KOPT-K1 (cell line): ENCODE data around the gene ABI1.
"Not testable (repeated sequence)": the region's sequence is repeated elsewhere in the genome, so short reads cannot be mapped to it uniquely, and the experiment has no call there.

ENCODE experiments used
- H3K27ac ChIP-seq: fragments of 200-600 bp; sonication (generic); 2 replicates; pipeline ENCODE4 v1.5.1; 2016; ENCODE audit warnings: antibody characterized with exemption, mild to moderate bottlenecking, low read depth, low read length; ENCODE audit not compliant: poor library complexity, severe bottlenecking
- H3K36me3 ChIP-seq: fragments of 200-600 bp; sonication (generic); 2 replicates; pipeline ENCODE4 v1.5.1; 2017; ENCODE audit warnings: antibody characterized with exemption, mild to moderate bottlenecking, low read length, moderate library complexity; ENCODE audit not compliant: insufficient read depth
- H3K9me3 ChIP-seq: fragments of 200-600 bp; sonication (generic); 2 replicates; pipeline ENCODE4 v1.5.1; 2017; ENCODE audit warnings: antibody characterized with exemption, low read length, mild to moderate bottlenecking; ENCODE audit not compliant: insufficient read depth, poor library complexity, severe bottlenecking

The ABI1 gene

GRCh38 chr10:26802527-26802926 lies 58.2 kb downstream of the ABI1 start:
- Histone ChIP-seq H3K27ac (no peak overlapping the region), H3K36me3 (no peaks in the 10 kb centered on the region), H3K9me3 (no peaks in the 10 kb centered on the region)

DNA sequence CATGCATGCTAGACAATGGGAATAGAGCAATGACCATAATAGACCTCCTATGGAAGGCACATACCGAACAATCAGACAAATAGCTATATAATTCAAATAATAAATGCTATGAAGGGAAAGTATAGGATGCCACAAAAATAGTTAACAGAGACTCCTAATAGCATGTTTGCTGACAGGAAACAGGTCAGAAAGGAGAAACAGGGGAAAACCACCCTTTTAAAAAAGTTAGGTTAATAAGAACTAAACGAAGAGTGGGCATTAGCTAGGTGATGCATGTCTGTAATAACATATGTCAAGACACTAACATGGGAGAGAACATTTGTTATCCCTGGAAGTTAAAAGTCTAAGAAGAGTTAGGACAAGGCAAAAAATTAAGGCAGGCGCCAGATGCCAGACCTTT lies 58.9 kb downstream of the ABI1 start:
- Histone ChIP-seq H3K27ac (no peak overlapping the region), H3K9me3 (peaks cover 2% of the 10 kb centered on the region), H3K36me3 (no peaks in the 10 kb centered on the region; the same call in 1 of the 2 replicates)

DNA sequence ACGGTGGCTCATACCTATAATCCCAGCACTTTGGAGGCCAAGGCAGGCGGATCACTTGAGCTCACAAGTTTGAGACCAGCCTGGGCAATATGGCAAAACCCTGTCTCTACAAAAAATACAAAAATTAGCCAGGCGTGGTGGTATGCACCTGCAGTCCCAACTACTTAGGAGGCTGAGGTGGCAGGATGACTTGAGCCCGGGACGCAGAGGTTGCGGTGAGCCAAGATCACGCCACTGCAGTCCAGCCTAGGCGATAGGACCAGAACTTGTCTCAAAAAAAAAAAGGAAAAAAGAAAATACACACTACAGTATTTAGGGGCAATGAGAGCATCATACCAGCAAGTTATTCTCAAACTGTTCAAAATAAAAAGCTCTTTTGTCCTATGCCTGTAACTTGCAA lies 59.5 kb downstream of the ABI1 start:
- Histone ChIP-seq H3K27ac (no peak overlapping the region), H3K9me3 (peaks cover 8% of the 10 kb centered on the region), H3K36me3 (no peaks in the 10 kb centered on the region; the same call in 1 of the 2 replicates)

- Histone ChIP-seq H3K9me3 (peaks cover 16% of the 10 kb centered on the region), H3K36me3 (no peaks in the 10 kb centered on the region; the same call in 1 of the 2 replicates), H3K27ac (peak overlapping the region; percentile 59)
Observed at GRCh38 chr10:26800468-26800867, 60.3 kb downstream of the ABI1 start.

- peak overlapping the region; percentile 59 for H3K27ac ChIP-seq
- H3K9me3 ChIP-seq = peaks cover 24% of the 10 kb centered on the region
- H3K36me3 ChIP-seq = no peaks in the 10 kb centered on the region; the same call in 1 of the 2 replicates
Observed at GRCh38 chr10:26799342-26799741, 61.4 kb downstream of the ABI1 start.

DNA sequence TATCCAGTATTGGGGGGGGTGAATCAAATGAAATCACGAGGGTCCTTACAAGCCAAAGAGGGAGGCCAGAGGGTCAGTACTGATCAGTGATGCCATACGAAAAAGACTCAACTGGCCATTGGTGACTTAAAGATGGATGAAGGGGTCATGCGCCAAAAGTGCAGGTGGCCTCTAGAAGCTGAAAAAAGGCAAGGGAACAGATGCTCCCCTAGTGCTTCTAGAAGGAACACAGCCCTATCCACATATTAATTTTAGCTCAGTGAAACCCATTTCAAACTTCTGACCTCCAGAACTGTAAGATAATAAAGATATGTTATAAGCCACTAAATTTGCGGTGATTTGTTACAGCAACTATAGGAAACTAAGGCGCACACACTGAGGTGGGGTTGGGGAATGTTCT lies 62.5 kb downstream of the ABI1 start:
- H3K27ac ChIP-seq = peak overlapping the region; percentile 59
- H3K9me3 ChIP-seq = peaks cover 24% of the 10 kb centered on the region
- no peaks in the 10 kb centered on the region; the same call in 1 of the 2 replicates for H3K36me3 ChIP-seq

DNA sequence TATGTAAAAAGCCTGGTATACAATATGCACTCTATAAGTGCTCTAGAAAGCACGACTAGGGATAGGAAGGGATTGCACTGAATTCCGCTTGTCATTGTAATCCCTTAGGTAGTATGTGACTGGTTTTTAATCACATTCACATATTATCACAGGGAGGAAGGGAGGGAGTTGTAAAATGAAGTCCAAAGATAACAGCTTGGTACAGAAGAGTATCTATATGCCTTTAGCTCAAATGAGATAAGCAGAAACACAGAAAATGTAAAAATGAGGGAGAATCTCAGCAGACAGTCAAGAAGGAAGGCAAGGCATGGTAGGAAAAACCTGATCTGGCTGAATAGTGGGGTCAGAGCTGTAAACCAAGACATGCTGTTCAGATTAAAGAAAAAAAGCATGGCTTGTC lies 63.4 kb downstream of the ABI1 start:
- peaks cover 24% of the 10 kb centered on the region for H3K9me3 ChIP-seq
- no peak overlapping the region for H3K27ac ChIP-seq
- no peaks in the 10 kb centered on the region; the same call in 1 of the 2 replicates for H3K36me3 ChIP-seq

DNA sequence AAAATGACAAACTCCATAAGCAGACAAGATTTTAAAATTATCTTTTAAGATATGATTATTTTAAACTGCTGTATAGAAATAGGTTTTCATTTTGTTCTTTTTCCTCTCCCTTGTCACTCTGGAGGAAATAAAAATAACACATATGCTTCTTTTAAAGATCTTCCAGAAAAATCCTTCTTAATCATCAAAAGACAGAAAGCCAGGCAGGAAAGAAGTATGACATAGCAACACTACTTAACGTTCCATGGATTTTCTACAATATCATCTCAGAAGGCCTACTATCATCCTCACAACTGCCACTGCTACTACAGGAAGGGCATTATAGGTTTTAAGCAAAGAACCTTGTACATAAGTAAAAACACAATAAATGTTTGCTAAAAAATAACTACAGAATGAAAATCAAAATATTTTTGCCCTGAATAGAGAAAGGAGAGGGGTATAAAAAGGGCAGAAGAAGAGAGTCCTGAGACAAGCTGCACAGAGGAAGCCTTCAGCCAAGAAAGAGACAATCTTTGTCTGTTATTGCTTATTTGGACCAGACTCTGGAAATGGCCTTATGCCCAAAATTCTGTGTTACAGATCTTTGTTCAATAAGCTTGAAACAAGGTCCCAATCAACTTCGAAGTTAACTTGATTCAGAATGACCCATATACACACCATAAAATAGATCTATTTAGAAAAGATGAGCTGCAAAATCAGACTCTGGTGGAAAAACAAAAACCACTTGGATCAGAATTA lies 67.8 kb downstream of the ABI1 start:
- peaks cover 30% of the 10 kb centered on the region for H3K9me3 ChIP-seq
- H3K27ac ChIP-seq = no peak overlapping the region
- H3K36me3 ChIP-seq = no peaks in the 10 kb centered on the region; the same call in 1 of the 2 replicates

DNA sequence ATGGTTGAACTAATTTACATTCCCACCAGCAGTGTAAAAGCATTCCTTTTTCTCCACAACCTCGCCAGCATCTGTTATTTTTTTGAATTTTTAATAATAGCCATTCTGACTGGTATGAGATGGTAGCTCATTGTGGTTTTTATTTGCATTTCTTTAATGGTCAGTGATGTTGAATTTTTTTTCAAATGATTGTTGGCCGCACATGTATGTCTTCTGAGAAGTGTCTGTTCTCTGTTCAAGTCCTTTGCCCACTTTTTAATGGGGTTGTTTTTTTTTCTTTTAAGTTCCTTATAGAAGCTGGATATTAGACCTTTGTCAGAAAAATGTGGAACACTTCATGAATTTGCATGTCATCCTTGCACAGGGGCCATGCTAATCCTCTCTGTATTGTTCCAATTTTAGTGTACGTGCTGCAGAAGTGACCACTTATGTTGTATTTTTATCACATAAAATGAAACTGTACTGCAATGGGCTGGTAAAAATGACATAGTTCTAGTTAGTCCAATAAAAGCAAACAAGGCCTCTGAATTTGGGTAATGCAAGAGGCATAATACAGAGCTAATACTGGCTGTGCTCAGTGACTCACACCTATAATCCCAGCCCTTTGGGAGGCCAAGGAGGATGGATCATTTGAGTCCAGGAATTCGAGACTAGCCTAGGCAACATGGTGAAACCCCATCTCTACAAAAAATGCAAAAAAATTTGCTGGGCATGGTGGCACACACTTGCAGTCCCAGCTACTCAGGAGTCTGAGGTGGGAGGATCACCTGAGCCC lies 70.3 kb downstream of the ABI1 start:
- Histone ChIP-seq H3K27ac (no peak overlapping the region), H3K9me3 (peaks cover 14% of the 10 kb centered on the region), H3K36me3 (no peaks in the 10 kb centered on the region)

GRCh38 chr10:26789779-26790178 lies 71.0 kb downstream of the ABI1 start:
- not testable (repeated sequence) for H3K36me3 ChIP-seq, H3K9me3 ChIP-seq, H3K27ac ChIP-seq

- Histone ChIP-seq H3K9me3 (peaks cover 6% of the 10 kb centered on the region), H3K27ac (no peak overlapping the region), H3K36me3 (no peaks in the 10 kb centered on the region)
Observed at GRCh38 chr10:26787362-26787761, 73.4 kb downstream of the ABI1 start.

- Histone ChIP-seq H3K9me3 (no peaks in the 10 kb centered on the region), H3K36me3 (no peaks in the 10 kb centered on the region), H3K27ac (no peak overlapping the region)
Observed at GRCh38 chr10:26781797-26782196, 79.0 kb downstream of the ABI1 start.

DNA sequence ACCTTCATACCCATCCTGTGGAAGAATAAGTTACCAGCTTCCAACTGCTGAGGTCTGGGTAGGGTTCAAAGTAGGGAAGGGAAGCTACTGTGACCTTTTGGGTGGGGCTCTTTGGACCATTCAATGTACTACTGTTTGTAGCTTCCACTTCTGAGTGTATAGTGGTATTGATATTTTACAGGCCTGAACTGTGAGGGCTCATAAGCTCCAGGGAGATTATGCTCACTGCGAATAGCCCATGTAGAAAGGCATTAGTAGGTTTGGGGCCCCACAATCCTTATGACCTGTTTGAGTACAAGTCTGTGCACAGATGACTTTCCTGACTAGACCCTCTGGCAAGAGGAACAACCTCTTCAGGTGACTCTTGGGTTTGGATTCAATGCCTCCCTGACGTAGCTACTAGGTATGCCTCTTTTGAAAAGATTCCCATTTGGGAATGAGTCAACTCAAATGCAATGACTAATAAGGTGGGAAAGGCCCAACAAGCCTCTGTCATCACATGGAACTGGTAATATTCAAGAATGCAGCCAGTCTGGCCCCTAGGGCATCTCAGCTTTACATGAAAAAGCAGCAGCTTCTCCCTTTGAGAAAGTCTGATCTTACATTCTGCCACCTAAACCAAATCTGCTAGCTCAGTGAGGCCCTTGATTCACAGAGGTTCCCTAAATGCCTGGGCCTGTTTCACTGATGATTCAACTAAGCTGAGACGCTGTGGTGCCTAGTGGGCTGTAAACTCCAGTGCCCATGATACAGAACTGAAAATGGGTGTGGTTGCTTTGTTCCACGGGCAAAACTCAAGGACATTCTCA lies 79.8 kb downstream of the ABI1 start:
- Histone ChIP-seq H3K27ac (no peak overlapping the region), H3K9me3 (no peaks in the 10 kb centered on the region), H3K36me3 (peaks cover 2% of the 10 kb centered on the region; the same call in 1 of the 2 replicates)

- H3K27ac ChIP-seq = no peak overlapping the region
- H3K9me3 ChIP-seq = no peaks in the 10 kb centered on the region
- H3K36me3 ChIP-seq = peaks cover 4% of the 10 kb centered on the region; the same call in 1 of the 2 replicates
Observed at GRCh38 chr10:26780106-26780792, 80.5 kb downstream of the ABI1 start.
